HG03439 (cell line): ENCODE measurements around the gene TUBB6.

ENCODE experiments used
- ATAC-seq: cut with Tn5 transposase; IDR thresholded peaks from one replicate; pipeline ENCODE4 v1.9.1; 2021; ENCODE audit warnings: mild to moderate bottlenecking, moderate library complexity; ENCODE audit not compliant: unreplicated experiment

Gene TUBB6

DNA sequence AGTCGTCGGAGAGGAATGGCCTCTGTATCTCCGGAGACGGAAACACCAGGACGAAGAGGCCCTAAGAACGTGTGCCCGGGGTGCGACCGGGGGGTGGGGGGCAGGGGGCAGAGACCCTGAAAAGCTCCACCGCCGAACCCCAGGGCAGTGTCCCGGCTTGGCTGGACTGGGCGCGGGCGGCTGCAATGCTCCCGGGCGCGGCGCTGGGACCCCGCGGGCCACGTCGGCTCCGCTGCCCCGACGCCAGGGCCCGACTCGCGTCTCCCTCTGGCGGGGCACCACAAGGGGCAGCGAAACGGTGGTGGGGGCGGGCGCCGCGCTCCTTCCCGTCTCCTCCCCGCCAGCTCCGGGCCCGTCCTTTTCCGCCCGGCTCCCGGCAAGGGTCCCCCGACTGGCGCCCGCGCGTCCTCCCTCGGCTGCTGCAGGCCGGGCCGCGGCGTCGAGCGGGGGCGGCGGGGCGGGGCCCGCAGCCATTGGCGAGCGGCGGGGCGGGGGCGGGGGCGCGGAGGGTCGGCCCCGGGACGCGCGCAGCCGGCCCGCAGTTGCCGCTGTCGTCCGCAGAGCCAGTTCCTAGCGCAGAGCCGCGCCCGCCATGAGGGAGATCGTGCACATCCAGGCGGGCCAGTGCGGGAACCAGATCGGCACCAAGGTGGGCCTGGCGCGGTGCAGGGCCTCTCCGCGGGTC lies at the start of gene TUBB6:
Gene TUBB6 (plus strand): TSS at position 541 of the 685 bp plus-strand sequence. CDS start 52 bp downstream, at position 593.
- ATAC-seq = peak; percentile 63

DNA sequence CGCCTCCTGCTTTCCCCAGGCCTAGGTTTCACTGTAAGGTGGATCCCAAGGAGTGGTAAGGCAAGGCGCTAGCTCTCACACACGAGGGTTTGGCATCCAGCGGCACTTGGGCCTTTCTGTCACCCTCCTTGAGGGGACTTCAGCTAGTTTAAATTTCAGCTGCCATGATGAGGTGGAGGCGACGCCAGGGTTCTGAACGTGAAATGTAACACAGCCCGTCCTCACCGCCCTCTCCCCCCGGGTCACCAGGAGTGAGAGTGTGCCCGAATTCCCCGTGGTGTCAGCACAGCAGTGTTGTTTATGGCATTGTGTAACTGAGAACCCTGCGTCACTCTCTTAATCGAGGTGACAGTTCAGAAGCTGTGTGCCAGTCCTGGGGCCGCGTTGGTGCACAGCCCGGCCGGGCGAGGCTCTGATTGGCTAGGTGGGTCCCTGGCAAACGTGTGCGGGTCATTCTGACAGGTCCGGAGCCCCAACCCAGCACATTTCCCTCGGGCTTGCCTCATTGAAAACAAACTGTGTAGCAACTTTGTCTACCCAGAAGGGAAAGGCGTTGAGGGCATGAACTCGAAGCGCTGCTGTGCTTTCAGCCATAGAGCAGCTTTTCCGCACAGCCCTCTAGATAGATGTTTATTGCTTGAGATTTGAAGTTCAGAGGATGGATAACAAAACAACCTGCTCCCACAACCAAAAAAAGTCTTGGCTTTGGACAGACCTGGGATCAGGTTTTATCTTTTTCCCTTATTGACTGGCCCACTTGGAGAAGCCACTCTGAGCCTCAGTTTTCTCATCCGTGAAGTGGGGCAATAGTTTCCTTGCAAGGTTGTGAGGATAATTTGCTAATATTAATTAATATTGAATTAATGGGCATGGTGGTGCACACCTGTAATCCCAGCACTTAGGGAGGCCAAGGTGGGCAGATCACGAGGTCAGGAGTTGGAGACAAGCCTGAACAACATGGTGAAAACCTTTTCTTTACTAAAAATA lies 49.0 kb upstream of the TUBB6 start:
- no peak for ATAC-seq

DNA sequence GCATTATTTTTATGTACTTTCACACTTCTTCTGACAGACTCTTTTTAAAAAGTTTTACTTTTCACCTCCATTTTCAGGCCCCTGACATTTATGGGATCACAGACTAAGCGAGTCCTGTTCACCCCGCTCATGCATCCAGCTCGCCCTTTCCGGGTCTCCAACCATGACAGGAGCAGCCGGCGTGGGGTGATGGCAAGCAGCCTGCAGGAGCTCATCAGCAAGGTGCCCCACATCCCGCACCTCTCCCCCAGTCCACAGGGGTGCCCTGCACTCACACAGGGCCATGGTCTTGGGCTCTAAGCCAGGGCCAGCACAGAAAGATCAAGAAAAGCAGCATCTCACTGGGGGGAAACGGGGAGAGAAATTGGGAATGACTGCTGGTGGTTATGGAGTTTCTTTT lies 45.3 kb upstream of the TUBB6 start:
- ATAC-seq = no peak

DNA sequence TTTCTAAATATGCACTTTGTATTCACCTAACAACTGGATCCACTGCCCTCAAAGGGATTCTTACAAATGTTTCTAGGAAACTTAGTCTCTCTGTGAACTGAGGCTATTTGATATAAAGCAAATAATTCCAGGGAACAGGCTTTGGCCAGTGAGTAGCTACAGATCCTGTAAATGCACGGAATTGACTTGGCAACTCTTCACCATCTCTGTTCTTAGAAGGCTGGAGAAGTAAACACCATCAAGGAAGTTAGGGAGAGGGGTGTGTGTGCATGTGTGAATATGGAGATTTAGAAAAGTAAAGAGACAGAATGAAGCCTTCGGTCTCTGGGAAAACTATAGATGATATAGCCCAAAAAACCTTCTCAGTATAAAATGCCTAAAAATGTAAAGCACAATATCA lies 43.2 kb upstream of the TUBB6 start:
- ATAC-seq = no peak

DNA sequence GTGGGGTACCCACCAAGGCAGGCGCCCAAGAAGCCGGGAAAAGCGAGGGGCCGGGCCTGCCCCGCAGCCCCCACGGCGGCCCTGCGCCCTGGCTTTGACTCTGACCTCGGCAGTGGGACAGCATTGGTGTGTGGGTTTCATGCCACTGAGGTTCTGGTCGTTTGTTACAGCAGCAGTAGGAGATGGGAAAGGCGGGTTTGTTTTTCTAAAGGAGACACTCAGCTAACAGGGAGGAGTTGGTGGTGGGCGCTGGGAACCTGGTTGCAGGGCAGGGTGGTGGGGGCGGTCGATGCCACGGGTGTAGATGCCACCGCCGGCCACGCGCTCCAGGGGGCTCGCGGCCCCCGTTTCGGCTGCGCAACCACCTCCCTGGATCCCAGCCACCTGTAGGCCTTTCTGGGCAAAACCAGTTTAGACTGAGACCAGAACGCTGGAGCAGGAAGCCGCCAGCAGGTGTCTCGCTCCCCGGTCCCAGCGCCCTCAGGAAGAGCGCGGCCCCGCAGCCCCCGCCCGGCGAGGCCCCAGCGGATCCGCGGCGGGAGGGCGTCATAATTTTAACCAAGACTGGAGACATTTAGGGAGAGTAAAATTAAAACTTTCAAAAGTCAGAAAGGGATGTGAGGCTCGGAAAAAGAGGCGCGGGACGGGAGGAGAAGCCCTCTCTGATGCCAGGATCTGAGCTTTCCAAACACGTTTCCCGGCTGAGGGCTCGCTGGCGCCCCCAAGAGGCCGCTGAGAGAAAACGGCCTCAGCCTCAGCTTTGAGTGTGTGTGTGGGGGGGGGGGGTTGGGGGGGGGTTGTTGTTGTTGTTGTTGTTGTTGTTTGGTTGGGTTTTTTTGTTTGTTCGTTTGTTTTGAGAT lies 36.4 kb upstream of the TUBB6 start:
- no peak for ATAC-seq

DNA sequence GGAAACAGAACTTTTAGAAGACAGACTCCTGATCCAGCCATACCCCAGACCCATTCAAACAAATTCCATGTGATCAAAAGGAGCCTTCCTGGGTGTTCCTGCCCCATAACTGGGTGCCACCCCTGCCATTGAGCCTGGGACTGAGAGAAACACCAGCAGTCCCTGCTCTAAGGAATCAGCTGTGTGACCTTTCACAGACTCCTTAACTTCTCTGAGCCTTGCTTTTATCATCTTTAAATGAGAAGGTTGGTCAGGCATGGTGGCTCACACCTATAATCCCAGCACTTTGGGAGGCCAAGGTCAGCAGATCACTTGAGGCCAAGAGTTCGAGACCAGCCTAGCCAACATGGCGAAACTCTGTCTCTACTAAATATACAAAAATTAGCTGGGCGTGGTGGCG lies 33.2 kb upstream of the TUBB6 start:
- no peak for ATAC-seq

DNA sequence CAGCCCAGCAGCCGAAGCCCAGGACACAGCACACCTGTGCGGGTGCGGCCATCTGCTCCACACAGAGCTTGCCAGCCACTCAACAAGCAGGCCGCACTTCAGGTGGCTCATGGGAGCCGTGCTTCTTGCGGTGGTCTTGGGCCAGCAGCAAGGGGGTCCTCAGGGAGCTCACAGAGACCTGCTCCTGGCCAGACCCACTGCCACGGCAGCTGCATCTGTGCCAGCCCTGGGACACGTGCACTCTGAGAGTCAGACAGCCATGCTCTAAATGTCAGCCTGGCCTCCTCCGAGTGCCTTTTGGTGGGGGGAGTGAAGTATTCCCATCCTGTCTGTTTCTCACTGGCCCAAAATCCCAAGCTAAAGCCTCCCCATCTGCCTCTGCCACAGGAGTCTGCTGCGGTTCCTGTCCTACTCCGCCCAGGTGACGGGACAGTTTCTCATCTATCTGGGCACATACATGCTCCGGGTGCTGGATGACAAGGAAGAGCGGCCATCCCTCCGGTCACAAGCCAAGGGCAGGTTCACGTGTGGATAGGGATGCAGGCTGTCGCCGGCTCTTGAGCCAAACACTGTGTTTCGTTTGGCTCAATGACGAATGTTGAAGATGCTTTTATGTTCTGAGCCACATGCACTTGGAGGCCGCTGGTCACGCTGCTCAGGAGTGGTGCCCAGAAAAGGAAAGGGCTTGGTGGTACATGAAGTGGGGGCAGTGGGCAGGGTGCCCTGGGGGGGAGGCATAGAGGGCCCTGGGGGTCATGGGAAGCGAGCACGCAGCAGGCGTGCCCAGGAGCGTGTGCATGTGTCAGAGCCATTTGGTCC lies 31.1 kb upstream of the TUBB6 start:
- no peak for ATAC-seq

DNA sequence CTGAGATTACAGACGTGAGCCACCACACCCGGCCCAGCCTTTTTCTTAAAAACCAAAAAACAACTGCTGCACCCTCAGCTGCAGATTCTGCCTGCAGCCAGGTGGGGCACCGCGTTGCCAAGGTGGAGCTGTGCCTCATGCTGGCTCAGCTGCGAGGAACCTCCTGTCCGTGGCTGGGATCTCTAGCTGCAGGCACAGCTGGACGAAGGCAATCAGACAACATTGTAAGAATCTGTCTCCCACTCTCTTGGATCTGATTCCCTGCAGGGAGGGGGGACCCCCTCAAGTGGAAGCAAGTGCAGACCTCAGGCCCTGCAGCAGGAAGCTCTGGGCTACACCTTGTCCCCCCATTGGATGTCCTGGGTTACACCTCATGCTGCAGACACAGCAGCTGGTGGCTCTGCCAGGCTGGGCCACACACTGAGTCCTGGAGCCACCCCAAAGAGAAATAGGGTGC lies 29.8 kb upstream of the TUBB6 start:
- ATAC-seq = no peak

DNA sequence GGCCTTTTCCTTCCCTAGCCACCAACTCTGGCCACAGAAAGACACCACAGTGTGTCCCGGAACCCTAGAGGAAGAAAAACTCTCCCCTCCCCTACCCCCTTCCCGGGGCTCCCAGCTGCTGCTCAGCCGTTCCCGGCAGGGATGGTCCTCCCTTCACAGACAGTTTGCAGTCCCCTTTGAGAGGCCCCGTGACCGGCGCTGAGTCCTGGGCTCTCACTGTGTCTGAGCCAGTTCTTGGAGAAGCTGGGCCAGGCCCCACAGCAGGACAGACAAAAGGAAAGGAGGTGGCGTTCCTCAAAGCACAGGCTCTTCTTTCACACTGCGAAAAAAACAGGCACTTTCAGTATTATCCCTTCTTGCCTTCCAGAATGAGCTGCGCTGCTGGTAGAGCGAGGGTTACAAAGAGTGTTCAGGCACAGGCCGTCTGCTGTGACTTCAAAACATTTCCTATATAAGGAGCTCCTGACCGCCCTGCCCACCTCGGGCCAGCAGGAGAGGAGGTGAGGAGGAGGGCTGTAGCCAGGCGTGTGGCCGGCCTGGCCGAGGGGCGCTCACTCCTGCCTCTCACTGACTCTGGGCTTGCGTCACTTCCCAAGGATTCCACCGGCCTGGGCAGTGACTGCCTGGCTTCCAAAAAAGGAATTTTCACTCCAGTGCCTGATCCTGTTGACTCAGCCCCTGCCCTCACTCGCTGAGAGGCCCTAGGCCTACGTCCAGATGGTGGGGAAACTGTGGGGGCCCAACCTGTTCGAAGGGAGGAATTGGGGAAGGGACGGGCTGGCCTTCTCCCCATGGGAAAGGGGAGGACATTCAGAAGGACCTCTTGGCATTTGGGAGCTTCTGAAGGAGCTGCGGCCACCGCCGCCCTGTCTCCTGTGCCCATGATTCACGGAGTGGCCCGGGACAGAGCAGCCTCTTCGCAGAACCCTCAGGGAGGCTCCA lies 29.0 kb upstream of the TUBB6 start:
- no peak for ATAC-seq

DNA sequence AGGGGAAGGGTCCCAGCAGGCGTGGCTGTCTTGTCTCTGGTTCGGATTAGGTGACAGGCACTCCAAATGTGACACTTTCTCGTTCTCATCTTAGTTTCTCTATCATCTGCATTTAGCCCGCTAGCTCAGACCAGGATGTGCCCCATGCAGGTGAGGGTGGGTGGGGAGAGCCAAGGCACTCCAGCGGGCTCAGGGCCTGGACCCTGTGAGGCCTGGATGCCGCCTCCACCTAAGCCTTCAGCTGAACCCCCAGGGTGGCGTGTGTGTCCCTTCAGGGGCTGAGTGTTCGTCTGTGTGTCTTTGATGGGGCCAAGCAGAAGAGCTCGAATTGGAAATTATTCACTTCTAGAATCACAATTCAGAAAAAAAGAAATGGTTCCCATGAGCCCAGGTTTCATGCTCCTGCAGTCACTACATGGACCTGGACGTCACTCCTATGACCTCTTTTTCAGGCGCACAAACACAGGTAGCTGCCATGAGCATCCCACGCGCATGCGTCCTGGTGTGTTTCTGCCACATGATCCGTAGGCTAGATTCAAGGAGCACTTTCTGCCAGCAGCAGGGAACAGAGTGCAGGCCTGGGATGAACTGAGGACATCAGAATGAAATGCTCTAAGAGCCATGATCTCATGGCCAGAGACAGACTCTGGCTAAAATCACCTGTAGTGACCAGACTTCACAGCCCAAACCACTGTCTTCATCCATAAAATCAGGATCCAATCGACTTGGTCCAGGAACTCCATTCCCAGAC lies 28.1 kb upstream of the TUBB6 start:
- no peak for ATAC-seq

DNA sequence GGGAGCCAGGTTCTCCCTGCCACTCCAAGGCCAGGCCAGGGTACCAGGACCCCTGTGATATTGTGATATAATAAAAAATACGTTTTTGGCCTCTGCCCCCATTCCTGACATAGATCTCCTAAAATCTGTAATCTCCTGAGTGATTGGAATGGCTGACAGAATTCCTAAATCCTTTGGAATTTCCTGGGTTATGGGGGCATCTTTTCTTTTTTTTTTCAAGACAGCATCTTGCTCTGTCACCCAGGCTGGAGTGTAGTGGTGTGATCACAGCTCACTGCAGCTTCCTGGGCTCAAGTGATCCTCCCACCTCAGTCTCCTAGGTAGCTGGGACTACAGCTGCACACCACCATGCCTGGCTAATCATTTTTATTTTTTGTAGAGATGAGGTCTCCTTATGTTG lies 26.2 kb upstream of the TUBB6 start:
- no peak for ATAC-seq

DNA sequence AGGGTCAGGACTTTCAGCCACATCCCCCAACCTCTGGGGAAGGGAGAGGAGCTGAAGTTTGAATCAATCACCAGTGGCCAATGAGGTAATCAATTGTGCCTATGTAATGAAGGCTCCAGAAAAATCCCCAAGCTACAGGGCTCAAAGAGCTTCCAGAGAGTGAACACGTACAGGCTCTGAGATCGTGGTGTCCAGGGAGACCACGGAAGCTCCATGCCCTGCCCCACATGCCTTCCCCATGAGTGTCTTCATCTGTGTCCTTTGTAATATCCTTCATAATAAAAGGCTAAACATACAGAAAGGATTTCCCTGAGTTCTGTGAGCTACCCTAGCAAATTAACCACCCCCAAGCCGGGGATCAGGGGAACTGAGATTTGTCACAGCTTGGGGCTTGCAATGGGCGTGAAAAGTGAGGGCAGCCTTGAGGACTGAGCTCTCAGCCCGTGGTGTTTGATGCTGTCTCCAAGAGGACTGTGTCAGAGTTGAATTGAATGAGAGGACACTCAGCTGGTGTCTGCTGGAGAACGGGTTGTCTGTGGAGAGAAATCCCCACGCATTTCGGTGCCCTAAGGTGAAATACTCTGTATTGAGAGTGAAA lies 25.5 kb upstream of the TUBB6 start:
- no peak for ATAC-seq

DNA sequence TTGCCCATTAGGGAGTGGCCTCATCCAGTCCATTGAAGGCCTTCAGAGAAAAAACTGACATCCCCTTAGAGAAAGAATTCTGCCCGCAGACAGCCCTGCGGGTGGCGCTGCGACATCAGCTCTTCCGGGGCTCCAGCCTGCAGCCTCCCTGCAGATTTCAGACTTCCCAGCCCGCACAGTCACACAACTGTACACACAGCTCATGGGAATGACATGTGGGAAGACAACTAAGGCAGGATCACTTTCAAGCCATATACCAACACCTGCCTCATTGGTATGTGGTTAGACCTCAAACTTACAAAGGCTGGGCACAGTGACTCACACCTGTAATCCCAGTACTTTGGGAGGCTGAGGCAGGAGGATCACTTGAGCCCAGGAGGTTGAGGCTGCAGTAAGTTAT lies 24.8 kb upstream of the TUBB6 start:
- ATAC-seq = no peak

DNA sequence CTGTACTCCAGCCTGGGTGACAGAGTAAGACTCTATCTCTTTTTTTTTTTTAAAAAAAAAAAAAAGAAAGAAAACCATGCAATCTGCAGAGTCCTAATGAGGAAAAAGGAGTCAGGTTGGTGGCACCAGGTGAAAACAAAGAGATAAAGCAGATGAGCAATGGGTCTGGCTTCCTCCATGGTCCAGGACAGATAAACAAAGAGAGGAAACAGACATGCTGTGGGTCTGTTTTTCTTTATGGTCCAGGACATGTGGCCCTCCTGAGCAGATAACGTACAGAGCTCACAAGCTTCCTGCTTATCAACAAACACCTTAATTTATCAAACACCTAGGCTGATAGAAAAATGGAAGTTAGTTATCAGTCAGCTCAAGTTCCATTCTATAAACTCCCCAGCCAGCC lies 24.4 kb upstream of the TUBB6 start:
- no peak for ATAC-seq

DNA sequence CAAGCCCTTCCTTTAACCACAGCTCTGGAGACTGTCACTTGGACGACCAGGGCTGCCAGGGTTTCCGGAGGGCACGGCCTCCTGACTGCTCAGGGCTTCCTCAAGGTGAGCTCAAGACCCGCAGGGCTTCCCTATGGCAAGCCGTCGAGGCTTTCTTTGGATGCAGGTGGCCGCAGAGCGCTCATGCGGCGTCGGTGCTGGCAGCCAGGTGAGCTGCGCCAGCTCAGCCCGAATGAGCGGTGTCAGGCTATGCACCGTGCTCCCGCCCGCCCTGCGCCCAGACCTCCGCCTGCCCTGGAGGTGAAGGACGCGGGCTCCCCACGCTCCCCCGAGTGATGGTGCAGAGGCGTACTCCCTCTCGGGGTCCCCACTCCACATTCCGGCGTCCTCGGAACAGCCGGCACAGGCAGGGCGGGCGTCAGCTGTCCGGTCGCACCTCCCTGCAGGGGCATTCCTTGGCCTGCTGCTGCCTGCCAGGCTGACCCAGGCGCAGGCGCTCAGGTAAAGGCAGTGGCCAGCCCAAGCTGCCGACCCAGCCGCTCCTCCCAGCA lies 20.8 kb upstream of the TUBB6 start:
- no peak for ATAC-seq

DNA sequence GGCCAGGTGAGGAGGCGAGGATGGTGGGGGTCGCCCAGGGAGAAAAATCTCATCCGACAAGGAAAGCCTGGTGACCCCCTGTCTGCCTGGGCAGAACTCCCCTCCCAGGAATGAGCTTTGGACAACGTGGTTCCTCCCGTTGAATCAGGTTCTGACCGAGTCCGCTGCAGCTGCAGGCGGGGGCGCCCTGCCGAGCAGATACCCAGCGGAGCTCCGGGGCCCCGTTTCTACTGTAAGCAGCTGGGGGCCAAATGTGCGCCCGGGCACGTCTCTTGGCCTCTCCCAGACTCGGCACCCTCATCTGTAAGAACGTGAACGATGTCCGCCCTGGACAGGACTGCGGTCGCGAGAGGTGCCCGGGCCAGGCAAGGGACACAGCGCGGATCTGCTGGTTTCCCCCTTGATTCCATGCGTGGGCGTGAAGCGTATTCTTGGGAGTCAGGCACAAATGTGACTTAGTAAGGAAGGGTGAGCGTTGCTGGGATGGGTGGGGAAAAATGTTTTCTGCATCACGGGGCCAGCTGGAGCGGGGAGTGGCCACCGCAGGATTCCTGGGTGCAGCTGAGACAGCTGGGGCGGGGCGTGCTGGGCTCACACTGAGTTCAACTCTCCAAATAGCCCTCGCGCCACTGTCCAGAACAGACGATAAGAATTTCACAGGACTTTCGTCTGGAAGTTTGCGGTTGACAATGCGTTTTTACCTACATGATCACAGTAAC lies 20.2 kb upstream of the TUBB6 start:
- ATAC-seq = no peak

DNA sequence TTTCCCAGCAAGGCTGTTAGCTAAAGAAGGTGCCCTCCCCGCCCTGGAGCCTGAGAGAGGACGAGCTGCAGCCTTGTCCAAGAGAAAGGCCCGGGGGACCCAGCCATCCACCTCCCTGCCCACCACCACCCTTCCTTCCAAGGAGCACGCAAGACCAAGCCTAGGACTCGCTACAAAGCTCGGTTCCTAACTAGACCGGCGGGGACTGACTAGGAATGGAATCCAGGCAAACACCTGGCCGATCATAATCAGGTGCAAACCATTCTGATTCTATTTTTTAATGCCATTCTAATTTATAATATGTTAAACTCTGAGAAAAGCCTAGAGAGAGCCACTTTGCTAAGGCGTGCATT lies 19.7 kb upstream of the TUBB6 start:
- no peak for ATAC-seq
